Measurements from ENCODE around the gene OR1E2.

GRCh38 chr17:3398310-3398709, 35.3 kb downstream of the OR1E2 start, which contains the start of gene OR1E1:
- TF ChIP-seq POLR2A (IDR thresholded peaks at IDR 0.05) (no peak), CTCF (IDR thresholded peaks at IDR 0.05) (no peak)

Data from transverse colon (tissue), 3 donors.